HG02610 (cell line): ENCODE results near the gene PYGM.

Experiments
- ATAC-seq: cut with Tn5 transposase; IDR thresholded peaks from one replicate; pipeline ENCODE4 v1.9.1; 2021; ENCODE audit warnings: mild to moderate bottlenecking, moderate library complexity; ENCODE audit not compliant: unreplicated experiment

Gene PYGM

DNA sequence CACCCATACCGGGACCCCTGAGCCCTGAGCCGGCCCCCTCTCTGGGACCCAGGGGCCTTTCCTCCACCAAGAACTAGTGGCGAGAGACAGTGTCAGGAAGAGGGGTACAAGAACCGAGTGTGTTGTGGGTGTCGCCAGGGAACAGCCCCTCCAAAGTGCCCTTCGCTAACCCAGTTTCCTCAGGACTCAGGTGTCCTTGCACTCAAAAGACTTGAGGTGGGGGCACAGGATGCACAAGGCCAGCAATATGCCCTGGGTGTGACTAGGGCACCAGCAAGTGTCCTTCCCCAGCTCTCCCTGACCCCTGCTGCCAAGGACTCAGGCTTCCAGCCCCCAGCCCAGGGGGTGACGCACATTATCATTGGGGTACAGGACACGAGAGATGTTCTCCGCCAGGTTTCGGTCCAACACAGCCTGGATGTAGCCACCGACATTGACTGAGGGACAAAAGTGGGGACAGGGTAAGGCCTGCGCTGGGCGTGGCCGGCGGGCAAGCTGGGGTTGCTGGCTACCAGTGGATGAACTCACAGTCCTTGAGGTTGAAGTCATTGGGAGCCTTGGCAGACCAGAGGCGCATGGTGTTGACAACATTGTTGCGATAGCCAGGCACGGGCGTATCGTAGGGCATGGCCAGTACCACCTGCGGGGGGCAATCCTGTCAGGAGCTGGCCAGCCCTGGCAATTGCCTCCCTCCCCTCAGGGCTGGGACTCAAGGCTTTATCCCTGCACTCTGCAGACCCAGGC lies 4.7 kb downstream of the PYGM start:
- no peak for ATAC-seq

DNA sequence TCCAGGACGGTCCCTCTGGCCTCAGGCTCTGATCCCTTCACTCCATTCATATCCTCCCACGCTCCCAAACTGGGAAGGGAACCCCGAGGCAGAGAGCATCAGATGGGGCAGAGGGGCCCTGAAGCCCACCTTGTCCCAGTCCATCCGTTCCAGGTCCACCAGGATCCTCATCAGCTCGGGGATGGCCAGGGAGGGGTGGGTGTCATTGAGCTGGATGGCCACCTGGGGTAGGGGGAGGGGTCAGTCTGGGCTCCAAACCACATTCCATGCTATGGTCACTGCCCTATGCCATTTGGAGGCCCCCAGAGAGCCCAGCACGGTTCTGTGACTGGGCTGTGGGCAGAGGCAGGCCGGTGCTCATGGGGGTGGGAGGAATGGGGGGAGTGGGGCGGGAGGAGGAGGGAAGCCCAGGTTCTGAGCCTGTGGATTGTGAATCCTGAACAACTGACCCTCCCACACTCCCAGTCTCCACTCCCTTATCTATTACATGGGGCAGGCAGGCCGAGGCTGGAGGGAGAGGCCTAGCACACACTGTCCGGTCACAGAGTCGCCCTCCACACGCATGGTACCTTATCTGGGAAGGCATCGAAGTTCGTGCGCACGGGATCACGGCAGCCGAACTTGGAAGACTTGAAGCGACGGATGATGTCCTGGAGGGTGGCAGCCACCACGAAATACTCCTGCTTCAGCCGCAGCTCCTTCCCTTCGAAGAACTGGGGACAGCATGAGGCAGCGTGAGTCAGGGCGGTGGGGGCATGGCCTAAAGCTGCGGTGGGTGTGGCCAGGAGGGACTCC lies 5.5 kb downstream of the PYGM start:
- ATAC-seq: no peak

DNA sequence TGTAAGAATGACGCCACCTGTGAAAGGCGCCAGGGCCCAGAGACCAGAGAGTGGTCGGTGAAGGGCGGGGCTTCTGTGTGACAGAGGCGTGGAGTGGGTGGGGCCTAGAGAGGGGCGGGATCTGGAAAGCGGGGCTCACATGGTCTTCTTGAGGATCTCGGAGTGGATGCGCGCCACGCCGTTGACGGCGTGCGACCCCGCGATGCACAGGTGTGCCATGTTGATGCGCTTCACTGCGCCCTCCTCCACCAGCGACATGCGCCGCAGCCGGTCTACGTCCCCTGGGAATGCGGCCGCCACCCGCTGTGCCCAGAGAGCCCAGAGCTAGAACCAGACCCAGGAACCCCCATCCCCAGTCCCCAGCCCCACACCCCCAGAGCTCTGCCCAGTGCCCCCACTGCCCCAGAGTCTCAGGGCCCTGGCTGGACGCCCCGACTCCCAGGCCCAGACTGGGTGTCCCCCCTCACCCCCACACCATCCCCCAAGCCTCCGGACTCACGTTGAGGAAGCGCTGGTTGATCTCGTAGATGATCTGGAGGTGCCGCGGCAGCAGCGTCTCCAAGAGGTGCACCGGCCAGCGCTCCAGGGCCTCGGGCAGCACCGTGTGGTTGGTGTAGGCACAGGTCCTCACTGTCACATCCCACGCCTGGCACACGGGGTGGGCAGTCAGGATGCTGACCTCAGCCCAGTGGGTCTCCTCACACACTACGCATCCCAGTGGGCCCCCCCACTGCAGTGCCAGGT lies 6.2 kb downstream of the PYGM start:
- ATAC-seq: no peak

DNA sequence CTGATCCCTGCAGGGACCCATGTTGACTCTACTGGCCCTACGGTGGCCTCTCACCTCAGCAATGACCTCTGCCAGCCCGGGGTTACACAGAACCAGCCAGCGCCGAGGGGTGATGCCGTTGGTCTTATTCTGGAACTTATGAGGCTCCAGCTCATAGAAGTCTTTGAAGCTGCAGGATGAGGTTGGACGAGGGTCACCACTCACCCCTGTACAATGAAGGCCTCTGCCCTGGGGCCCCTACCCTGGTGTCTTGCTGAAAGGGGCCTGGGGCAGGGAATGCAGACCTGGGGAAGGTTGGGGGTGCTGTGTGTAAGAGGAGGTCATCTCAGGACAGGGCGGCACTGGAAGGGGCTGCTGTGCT lies 6.8 kb downstream of the PYGM start:
- no peak for ATAC-seq

DNA sequence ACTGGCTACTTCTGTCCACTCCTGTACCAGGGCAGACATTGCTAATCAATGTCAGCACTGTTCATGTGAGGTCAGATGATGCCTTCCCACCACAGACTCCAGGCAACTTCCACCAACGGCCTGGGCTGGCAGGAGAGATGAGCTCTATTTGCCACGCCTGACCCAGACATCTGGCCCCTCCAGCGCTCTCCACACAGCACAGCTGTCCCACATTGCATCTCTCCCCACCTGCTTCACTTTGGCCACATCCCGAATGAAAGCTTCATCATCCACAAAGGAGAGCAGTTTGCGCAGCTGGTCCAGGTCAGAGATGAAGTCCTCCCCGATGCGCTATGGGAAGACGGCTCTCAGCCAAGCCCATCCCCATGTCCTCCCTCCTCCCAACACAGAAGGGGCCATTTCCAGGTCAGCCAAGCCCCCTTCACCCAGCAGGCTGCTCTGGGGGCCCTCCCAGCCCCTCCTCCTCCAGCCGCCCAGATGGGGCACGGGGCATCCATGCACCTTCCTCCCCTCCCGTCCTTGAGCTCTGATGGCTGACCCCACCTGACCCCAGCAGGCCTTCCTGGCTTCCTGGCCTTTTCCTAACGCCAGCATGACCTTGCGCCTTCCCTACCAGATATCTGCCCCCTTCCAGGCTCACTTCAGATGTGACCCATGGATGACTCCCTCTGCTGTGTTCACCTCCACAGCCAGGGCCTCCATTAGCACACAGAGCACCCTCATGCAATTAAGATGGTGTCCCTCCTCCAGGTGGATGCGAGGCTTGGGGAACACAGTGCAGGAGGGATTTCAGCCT lies 7.4 kb downstream of the PYGM start:
- ATAC-seq: no peak

DNA sequence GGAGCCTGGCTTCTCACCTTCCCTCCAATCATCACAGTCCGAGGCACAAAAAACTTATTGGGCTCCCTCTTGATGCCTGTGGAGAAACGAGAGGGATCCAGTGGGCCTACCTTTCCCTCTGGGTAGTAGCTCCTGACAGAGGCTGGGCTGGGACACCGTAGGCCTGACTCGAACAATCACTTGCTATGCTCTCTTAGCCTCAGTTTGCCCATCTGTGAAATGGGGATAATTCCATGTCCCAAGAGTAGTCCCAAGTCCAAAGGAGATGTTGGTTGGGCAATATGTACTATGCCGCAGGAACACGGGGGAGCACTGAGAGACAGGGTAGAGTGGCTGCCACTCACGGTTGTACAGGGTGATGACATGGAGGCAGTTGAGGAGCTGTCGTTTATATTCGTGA lies 8.2 kb downstream of the PYGM start:
- ATAC-seq: no peak

DNA sequence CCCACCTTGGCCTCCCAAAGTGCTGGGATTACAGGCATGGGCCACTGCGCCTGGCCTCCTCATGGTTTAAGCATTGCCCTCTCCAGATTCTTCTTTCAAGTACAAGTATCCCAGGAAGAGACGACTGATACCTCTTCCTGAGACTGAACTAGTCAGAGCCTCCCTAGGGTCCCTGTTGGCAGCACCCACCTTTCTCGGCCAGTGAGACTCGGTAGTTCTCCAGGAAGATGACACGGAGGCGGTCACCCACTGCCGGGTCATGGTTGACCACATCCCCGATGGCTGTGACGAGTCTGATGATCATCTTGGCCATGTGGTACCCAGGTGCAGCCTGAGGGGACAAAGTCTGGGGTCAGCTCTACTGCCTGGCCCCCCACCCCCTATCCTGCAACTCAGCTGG lies 8.6 kb downstream of the PYGM start:
- ATAC-seq: no peak

DNA sequence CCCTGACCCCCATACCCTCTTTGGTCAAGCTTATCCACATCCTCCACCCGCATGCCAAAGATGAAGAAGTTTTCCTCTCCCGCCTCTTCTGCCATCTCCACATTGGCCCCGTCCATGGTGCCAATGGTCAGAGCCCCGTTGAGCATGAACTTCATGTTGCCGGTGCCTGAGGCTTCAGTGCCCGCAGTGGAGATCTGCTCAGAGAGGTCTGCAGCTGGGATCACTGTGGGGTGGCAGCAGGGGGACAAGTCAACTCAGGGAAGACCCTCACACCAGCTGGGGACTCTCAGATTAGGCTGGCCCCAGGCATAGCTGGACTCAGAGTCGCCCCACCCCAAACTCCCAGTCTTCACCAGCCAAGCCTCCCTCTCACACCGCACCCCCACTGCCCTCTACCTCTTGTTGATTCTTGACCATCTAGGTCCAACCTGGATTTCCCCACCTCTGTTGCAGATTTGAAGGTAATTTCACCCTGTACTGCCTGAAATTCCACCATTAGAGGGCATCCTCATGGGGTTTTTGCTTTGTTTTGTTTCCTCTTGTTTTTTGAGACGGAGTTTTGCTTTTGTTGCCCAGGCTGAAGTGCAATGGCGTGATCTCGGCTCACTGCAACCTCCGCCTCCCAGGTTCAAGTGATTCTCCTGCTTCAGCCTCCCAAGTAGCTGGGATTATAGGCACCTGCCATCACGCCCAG lies 9.3 kb downstream of the PYGM start:
- ATAC-seq: no peak

DNA sequence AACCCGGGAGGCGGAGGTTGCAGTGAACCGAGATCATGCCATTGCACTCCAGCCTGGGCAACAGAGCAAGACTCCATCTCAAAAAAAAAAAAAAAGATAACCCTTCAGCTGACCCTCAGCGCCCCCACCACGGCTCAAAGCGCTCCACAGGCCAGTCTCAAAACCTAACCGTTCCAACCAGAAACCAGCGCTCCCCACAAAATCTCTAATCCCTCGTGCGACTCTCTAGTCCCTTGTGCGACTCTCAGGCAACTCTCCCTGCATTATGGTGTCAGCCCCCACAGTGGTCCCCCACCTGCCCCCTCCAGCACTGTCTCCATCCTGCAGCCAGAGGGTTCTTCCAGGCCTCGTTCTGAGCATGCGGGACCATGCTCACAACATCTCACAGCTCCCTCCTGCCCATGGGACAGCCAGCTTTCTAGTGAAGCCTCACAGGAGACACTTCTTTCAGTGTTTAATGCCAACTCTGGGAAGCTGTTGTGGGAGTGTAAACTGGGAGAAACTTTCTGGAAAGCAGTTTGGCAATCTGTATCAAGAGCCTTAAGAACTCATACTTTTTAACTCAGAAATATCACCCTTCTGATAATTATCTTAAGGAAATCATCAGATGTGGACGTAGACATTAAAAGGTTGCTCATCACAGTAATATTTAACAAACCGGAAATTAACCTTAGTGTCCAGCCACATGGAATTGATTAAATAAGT lies 11.7 kb downstream of the PYGM start:
- no peak for ATAC-seq

DNA sequence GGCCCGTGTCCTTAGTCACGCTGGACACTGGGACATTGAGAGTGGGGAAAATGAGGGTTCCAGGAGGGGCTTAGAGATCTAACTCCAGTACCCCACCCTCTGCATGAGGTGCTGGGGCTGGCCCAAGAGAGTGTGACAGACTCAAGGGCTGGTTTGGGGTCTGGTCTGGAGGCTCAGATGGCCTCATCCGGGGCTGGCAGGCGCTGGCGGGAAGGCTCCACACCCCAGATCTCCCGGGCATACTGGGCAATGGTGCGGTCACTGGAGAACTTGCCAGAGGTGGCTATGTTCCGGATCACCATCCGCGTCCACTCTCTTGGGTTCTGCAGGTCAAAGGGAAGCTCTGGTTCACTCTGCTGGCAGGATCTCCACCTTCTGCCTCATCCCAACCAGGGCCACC lies 13.3 kb downstream of the PYGM start:
- no peak for ATAC-seq

DNA sequence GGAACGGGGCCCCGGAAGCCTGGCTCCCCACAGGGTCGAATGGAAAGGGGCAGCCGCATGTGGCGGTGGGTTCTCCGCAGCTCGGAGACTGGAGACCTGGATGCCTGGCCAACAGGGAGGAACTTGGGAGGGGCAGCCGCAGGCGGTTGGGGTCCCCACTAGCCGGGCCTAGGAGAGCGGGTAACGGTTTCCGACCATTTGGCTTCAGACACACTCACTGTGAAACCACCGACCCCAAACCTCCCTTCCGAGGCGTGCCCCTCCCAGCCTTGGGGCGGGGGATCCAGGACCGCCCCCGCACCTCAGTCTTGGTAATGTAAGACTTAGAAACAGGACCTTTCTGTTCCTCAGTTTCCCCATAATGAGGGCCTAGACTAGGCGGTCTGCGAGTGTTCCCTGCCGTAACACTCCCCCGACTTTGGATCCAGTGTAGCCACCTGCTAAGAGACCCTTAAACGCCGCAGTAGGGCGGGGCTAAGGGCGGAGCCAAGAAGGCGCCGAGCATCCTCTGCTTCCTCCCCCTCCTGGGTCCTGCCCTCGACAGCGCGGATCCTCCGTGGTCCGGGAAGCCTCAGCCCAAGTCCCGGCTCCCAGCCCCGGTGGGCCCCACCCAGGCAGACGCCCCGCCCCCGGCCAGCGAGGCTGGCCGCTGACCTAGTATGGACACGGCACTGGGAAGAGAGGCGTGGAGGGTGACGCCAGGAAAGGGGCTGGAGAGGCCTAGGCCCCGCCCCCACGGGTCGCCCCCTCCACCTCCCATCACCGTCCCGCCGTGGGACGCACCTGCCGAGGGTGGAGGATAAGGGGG lies 14.0 kb downstream of the PYGM start:
- no peak for ATAC-seq

DNA sequence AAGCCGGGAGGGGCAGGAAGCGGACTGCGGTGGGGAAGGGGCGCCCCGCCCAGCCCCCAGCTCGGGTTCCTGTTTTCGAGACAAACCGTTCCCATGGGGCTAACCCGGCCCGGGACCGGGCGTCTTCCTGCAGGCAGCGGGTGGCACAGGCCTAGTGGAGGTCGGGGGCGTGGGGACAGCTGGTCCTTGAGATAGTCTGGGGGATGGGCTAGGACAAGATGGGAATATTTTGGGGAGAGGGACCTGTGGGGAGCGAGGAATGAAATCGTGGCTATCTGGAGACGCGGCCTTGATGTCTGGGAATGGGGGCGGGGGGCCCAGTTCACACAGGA lies 14.6 kb downstream of the PYGM start:
- ATAC-seq: no peak

DNA sequence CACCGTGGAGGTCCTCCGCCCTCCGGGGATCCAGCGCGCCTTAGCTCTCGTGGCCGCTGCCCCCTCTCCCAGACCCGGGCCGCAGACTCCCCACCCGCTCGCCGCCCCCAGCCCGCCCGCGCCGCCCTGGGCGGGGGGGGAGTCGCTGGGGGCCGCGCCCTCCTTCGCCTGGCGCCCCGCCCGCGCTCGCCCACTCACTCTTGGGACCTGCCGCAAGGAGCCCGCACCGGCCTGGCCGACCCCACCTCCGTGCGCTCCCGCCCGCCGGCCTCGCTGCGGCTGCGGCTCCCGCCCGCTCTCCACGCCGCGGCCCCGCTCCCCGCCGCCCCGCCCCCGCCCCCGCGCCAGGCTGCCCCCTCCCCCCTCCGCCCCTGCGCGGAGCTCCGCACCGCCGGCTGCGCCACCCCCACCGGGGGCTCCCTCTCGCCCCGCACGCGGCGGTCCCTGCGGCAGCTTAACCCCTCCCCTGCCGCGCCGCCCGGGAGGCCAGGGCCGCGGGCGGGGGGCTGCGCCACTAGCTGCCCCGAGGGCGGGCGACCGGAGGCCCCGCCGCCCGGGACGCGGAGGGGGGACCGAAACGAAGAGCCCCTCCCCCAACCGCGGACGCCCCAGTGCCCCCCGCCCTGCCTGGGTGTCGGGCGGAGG lies 15.1 kb downstream of the PYGM start:
- ATAC-seq: no peak

DNA sequence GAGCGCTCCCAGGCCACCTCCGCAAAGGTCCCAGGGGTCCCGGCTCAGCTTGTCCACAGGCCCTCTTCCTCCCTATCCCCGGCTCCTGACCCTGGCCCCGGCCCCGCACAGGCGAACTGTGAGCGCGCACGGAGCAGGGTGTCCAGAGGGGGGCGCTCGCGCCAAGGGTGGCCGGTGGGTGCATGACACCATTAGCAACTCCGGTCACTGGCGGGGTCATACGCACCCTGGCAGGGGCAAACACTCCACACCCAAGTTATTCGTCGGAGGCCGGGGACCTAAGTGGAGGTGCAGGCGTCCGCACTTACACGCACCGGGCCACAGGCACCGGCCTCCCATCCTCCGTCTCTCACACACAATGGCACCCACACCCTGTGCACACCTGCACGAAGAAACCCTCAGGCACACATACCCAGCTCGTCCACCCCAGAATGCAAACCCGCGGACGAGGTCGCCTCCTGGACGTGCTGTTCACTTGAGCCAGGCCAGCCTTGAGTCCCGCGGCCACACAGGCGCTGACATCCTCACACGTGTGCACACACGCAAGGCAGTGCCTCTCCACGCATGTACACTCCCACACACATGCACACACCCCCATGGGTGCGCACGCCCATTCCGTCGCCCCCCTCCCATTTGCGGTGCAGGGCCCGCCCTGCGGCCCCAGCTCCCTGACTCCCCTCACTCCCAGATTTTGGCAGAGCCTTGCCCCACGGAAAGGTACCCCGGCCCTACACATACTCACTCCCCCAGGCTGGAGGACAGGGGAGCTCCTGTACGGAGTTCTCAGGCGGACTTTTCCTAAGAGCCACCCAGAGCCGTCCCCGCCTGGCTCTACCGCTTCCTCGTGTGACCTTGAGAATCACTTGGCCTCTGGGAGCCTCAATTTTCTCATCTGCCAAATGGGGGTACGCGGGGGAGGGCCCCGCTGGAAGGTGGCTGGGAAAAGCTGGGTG lies 15.9 kb downstream of the PYGM start, which contains the start of gene RASGRP2:
TSS of gene RASGRP2 (minus strand) at position 552 of the 953 bp plus-strand sequence. CDS start 1,276 bp downstream, outside the sequence.
- no peak for ATAC-seq

DNA sequence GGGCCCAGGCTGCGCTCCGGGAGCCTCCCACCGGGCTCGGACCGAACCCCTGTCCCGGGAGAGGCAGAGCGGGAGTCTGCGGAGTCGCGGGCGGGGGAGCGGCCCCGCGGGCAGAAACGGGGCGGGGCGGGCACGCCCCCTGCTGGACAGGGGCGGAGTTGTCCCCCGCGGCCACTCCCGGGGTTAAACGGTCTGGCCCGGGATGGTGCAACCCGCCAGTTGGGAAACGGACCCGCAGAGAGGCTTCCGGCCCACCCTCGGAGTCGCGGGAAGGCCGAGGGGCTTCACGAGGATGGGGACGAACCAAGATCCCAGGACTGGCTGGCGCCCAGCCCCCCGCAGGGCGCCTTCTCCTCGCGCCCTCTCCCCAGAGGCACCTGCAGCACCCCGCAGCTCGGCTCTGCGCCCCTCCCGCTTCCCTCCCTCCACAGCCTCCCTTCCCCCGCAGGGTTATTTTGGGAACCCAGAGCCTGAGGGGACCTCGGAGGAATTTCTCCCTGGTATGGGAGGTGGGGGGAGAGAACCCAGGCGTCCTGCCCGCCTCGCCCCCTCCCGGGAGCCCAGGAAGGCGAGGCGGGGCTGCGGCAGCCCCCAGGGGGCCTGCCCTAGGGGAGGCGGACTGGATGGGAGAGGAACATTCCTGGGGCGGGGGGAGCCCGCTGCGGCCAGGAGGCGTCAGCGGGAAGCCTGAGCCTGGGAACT lies 16.7 kb downstream of the PYGM start:
- ATAC-seq: no peak

DNA sequence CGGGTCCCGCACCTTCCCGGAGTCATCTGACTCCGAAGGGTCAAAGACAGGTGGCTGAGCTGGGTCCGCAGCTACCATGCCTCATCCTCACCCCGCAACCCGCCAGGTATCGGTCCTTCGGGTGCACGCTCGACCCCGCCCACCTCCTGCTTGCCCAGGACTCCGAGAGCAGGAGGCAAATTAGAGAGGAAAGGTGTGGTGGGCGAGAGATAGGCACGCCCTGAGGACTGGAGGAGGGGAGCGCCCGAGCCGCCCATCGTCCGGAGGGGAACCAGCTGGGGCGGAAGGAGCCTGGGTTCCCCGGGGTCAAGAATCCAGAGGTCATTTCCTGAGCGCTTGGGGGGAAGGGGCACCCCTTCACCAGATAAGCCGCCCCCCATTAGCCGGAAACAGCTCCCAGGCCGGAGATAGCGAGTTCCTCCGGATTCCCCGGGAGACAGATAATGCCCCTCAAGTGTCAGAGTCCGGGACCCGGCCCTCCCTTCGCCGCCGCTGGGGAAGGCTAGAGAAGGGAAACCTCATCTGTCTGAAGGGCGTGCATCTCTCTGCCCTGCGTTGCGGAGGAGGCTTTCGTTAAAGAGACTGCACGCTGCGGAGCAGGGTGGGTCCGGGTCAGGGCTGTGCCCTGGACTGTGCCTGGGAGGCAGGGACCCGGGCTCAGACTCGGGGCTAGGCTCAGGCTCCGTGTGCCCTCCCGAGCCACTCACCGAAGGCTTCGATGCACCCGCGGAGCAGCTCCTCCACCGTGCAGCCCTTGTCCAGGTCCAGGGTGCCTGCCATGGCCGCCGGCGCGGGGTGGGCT lies 17.5 kb downstream of the PYGM start:
- ATAC-seq: no peak
